GM21381 (cell line): ENCODE results near the gene GRK4.
"Not testable (repeated sequence)": the region's sequence is repeated elsewhere in the genome, so short reads cannot be mapped to it uniquely, and the experiment has no call there.

ENCODE experiments used
- ATAC-seq: cut with Tn5 transposase; IDR thresholded peaks from one replicate; pipeline ENCODE4 v1.9.1; 2021; ENCODE audit warnings: mild to moderate bottlenecking, moderate library complexity; ENCODE audit not compliant: unreplicated experiment

The GRK4 gene

DNA sequence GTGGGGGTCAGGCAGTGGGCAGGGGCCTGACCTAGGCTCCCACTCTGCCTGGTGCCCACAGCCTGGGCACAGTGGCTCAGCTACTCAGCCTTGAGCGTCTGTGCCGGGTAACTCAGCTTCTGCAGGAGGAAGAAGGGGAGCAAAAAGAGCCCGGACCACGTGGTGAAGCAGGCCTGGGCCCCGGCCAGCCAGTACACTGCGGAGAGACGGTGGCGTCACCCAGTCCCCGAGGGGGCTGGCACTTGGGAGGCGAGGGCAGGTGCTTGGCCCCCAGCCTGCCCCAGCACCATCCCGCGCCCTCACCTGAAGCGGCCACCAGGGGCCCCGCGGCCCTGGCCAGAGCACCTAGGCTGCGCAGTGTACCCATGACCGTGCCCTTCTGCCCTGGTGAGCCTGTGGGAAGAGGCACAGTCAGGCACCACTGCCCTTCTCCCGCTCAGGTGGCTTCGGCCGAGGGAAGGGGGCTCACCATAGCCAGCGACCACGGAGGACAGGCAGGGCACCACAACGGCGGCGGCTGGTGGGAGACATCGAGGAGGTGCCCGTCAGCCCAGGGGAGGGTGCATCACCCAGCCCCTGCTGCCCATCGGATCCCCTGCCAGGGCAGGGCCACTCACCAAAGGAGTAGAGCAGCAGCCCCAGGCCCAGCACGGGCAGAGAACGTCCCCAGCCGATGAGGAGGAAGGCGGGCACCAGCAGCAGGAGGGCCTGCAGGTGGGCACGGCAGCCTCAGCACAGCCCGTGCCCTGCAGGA lies 32.4 kb upstream of the GRK4 start:
- no peak for ATAC-seq

GRCh38 chr4:2931512-2932301 lies 31.7 kb upstream of the GRK4 start:
- peak; percentile 37 for ATAC-seq

DNA sequence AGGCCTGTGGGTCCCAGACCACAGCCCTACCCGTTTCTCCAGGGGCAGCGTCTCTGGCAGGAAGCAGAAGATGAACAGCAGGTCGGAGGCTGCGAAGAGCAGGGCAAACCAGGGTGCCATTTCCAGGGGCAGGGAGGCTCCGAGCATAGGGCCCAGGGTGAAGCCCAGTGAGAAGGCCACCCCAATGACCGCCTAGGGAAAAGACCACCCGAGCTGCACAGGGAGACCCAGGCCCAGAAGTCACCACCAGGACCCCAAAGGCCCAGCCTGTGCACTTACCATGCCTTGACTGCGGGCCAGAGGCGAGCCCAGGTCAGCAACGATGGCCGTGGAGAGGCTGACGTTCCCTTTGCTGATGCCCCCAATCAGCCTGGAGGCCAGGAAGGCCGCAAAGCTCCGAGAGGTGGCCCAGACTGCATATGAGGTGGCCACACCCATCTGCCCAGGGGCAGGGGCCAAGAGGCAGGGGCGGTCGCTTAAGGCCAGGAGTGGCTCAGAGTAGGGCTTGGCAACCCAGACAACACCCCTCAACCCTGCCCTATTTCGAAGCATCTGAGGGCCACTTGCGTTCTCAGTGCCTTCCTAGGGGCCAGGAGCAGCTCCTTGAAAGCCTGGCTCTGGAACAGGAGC lies 30.9 kb upstream of the GRK4 start:
- no peak for ATAC-seq

DNA sequence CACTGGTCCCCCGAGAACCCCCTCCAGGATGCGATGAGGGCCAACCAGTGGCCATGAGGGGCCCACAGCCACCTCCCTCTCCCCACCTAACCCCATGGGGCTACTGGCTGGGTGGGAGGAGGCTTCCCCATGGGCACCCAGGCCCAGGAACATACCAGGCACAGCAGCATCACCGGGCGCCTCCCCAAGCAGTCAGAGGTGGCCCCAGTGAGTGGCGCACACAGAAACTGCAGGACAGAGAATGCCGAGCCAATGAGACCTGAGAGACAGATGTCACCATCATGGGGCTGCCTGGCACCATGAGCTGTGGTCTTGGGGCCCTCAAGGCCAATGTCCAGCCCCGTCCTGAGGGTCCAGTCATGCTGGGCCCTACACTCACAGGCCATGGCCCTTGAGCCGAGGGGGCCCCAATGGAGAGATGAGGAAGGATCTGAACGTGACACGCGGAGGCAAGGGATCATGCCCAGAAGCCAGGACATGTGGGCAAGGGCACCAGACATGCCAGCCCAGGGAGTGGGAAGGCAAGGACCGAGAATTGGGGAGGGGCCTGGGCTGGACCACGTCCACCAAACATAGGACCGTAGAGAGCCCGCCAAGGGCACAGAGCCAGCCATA lies 30.3 kb upstream of the GRK4 start:
- ATAC-seq = no peak

DNA sequence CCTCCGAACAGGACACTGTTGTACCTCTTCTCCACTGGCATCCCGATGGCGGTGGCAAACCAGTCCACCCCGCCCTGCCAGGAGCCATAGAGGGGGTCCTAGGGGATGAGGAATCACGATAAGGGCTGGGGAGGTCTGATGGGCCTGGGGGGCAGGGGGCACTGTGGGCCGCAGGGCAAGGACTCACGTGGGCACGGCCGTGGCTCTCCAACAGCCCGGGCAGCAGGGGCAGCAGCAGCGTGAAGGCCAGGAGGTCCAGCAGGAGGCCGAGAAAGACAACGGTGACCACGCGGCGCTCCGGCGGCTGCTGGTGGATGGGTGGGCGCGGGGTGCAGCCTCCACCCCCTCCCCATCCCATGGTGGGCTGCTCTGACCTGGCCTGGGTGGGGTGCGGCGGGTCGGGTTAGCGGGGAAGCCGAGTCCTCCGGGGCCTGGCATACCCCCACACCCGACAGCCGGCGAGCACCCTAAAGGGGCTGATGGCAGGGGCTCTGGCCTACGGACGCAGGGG lies 29.8 kb upstream of the GRK4 start:
- no peak for ATAC-seq

GRCh38 chr4:2934077-2934812 lies 29.1 kb upstream of the GRK4 start:
- ATAC-seq = no peak

DNA sequence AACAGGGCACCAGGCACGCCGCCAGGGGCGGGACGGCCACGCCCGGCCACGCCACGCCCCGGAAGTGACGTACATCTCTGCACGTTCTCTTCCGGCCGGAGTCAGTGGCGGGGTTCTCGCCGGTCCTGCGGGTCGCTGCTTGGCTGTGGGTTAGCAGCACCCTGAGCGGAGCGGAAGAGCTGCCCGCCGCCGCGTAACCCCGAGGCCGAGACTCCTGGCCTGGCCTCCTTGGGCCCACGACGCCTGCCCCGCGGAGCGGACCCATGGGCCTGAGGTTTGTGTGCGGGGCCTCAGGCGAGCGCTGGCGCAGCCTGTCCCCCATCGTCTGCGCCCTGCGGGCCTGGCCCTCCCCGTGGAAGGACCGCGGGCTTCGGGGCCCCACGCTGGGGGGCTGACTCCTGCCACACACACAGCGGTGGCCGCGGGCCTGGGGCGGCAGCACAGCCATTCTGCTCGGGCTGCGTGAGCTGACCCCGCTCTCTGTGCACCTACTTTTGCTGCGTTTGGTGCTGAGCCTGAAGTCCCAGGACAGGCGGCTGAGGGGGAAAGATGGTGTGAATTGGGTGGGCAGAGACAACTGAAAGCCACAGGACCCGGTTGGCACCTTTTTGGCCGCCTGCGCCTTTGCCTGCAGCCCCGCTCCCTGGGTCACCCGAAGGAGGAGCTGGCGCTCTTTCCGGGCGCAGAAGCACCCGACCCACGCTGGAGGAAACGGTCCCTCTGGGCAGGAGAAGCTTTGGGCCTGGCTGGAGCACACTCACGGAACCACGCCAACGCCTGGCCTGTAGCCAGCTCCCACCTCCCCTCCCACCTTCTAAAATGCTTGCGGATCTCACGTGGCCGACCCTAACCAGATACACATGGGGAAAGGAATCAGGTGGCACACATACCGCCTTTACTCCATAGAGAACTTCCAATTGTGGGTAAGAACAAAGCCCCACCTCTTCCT lies 28.3 kb upstream of the GRK4 start:
- ATAC-seq = peak; percentile 43

GRCh38 chr4:2935762-2936743 lies 27.3 kb upstream of the GRK4 start:
- ATAC-seq = no peak

- no peak for ATAC-seq
These were observed 26.6 kb upstream of the GRK4 start for GRCh38 chr4:2936773-2937145.

DNA sequence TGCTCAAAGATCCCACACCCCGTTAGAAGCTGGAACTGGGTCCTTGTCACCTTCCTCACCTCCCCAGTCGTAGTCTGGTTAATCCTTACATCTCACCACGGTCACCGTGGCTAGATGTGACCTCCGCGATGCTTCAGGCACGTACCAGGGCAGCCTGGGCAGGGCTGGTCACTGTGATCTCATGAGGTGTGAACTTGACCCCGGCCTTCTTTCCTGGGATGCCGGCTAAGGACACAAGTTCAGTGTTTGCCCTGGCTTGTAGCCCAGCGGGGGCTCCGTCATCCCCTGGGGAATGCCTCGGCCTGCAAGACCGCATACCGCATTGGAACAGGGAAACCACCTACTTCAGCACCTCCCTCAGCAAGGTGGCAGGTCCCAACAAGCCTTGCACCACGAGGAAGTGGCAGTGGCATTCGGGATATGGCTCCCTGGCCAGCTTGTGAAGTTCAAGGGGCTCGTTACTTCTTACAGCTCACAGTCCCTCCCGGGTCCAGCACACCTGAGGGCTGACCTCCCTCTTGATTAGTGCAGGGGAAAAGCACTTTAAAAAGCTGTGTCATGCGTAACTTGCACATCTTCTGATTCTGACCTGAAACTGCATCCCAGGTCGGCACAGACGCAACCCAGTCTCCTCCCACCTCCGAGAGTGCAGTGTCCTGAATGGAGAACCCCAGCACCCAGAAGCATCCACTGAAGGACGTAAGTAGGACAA lies 26.1 kb upstream of the GRK4 start:
- ATAC-seq = no peak

DNA sequence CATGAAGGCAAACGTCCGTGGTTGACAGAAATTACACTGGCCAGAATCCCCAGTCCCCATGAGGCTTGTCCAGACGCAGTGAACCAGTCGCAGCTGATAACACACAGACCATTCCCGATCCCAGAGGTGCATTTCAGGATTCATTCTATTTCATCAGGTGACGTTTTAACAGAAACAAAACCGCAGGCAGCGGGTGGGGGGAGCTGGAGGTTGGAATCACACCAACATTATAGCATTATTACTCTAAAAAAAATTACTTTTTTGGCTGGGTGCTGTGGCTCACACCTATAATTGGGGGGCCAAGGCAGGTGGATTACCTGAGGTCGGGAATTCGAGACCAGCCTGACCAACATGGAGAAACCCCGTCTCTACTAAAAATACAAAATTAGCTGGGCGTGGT lies 25.4 kb upstream of the GRK4 start:
- ATAC-seq = no peak

- not testable (repeated sequence) for ATAC-seq
These were observed 25.0 kb upstream of the GRK4 start for GRCh38 chr4:2938411-2938810.

DNA sequence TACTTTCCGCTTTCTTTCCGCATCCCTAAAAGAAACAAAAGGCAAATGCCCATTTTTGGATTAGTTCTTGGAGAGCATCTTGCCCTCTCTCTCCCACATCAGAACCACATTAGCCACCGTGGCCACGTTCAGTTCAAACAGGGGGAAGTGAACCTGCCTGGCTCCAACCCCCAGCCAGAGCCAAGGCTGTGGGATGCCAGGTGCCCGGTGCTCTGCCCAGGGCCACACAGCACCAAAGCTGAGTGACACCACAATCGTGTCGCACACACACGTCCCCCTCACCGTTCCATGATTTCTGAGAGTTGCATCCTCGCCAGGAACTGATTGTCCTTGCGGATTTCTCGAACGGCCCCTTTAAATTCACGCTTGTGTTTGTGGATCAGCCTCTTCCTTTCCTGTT lies 24.5 kb upstream of the GRK4 start:
- no peak for ATAC-seq

GRCh38 chr4:2939383-2940243 lies 23.8 kb upstream of the GRK4 start:
- no peak for ATAC-seq

- no peak for ATAC-seq
These were observed 22.9 kb upstream of the GRK4 start for GRCh38 chr4:2940267-2941137.
